ENCODE data around the gene OSBPL10.
A peak's percentile ranks its signal among the peaks of the same experiment; 100 is the strongest.
"Not testable (repeated sequence)": the region's sequence is repeated elsewhere in the genome, so short reads cannot be mapped to it uniquely, and the experiment has no call there.

OSBPL10 gene
- 0.17 to 0.58 (median 0.17) reads per million in 3 donors for total RNA-seq

GRCh38 chr3:31981206-31982181, at the start of gene OSBPL10, which contains the start of gene ZNF860:
TSS of gene OSBPL10 (minus strand) at chr3:31981262. CDS start at chr3:31981179, 83 bp downstream.
TSS of gene ZNF860 (plus strand) at chr3:31981750. CDS start at chr3:31989080, 7,330 bp downstream.
- Histone ChIP-seq H3K9me3 (ENCODE audit: control insufficient read depth, low read length) (no peaks in the 10 kb centered on the region), H3K4me1 (ENCODE audit: control insufficient read depth, insufficient read depth, low read length, poor library complexity, severe bottlenecking) (peaks cover 6% of the 10 kb centered on the region), H3K27me3 (replicated peaks; ENCODE audit: control insufficient read depth, insufficient read depth, low read length, poor library complexity, severe bottlenecking) (peaks cover 19% of the 10 kb centered on the region), H3K36me3 (ENCODE audit: control insufficient read depth, insufficient read depth, low read length) (no peaks in the 10 kb centered on the region), H3K27ac (ENCODE audit: insufficient read depth, low read length, poor library complexity, severe bottlenecking) (no peak within 1 kb of the TSS), H3K4me3 (ENCODE audit: insufficient read depth, low read depth, low read length, poor library complexity, severe bottlenecking) (peak within 1 kb of the TSS; percentile 69)
- DNase-seq: no peak

- Histone ChIP-seq H3K4me3 (ENCODE audit: insufficient read depth, low read depth, low read length, poor library complexity, severe bottlenecking) (no peak overlapping the region), H3K27ac (ENCODE audit: insufficient read depth, low read length, poor library complexity, severe bottlenecking) (no peak overlapping the region), H3K9me3 (ENCODE audit: control insufficient read depth, low read length) (no peaks in the 10 kb centered on the region), H3K4me1 (ENCODE audit: control insufficient read depth, insufficient read depth, low read length, poor library complexity, severe bottlenecking) (no peaks in the 10 kb centered on the region), H3K36me3 (ENCODE audit: control insufficient read depth, insufficient read depth, low read length) (no peaks in the 10 kb centered on the region), H3K27me3 (replicated peaks; ENCODE audit: control insufficient read depth, insufficient read depth, low read length, poor library complexity, severe bottlenecking) (no peaks in the 10 kb centered on the region)
- no peak for DNase-seq
These were observed 45.5 kb upstream of the OSBPL10 start for GRCh38 chr3:32026593-32026992.

GRCh38 chr3:32022947-32023346, 41.9 kb upstream of the OSBPL10 start:
- Histone ChIP-seq H3K9me3 (ENCODE audit: control insufficient read depth, low read length) (no peaks in the 10 kb centered on the region), H3K4me3 (ENCODE audit: insufficient read depth, low read depth, low read length, poor library complexity, severe bottlenecking) (no peak overlapping the region), H3K4me1 (ENCODE audit: control insufficient read depth, insufficient read depth, low read length, poor library complexity, severe bottlenecking) (no peaks in the 10 kb centered on the region), H3K27me3 (replicated peaks; ENCODE audit: control insufficient read depth, insufficient read depth, low read length, poor library complexity, severe bottlenecking) (no peaks in the 10 kb centered on the region), H3K27ac (ENCODE audit: insufficient read depth, low read length, poor library complexity, severe bottlenecking) (no peak overlapping the region), H3K36me3 (ENCODE audit: control insufficient read depth, insufficient read depth, low read length) (no peaks in the 10 kb centered on the region)
- DNase-seq: no peak

- H3K27me3 ChIP-seq (replicated peaks; ENCODE audit: control insufficient read depth, insufficient read depth, low read length, poor library complexity, severe bottlenecking): no peaks in the 10 kb centered on the region
- H3K9me3 ChIP-seq (ENCODE audit: control insufficient read depth, low read length): no peaks in the 10 kb centered on the region
- no peak for DNase-seq
- no peaks in the 10 kb centered on the region for H3K36me3 ChIP-seq (ENCODE audit: control insufficient read depth, insufficient read depth, low read length)
- no peaks in the 10 kb centered on the region for H3K4me1 ChIP-seq (ENCODE audit: control insufficient read depth, insufficient read depth, low read length, poor library complexity, severe bottlenecking)
- H3K27ac ChIP-seq (ENCODE audit: insufficient read depth, low read length, poor library complexity, severe bottlenecking): no peak overlapping the region
- H3K4me3 ChIP-seq (ENCODE audit: insufficient read depth, low read depth, low read length, poor library complexity, severe bottlenecking): no peak overlapping the region
These were observed 40.7 kb upstream of the OSBPL10 start for GRCh38 chr3:32021748-32022147.

GRCh38 chr3:32021155-32021554, 40.1 kb upstream of the OSBPL10 start:
- no peaks in the 10 kb centered on the region for H3K4me1 ChIP-seq (ENCODE audit: control insufficient read depth, insufficient read depth, low read length, poor library complexity, severe bottlenecking)
- H3K27ac ChIP-seq (ENCODE audit: insufficient read depth, low read length, poor library complexity, severe bottlenecking): no peak overlapping the region
- no peak overlapping the region for H3K4me3 ChIP-seq (ENCODE audit: insufficient read depth, low read depth, low read length, poor library complexity, severe bottlenecking)
- DNase-seq: no peak
- H3K27me3 ChIP-seq (replicated peaks; ENCODE audit: control insufficient read depth, insufficient read depth, low read length, poor library complexity, severe bottlenecking): no peaks in the 10 kb centered on the region
- no peaks in the 10 kb centered on the region for H3K36me3 ChIP-seq (ENCODE audit: control insufficient read depth, insufficient read depth, low read length)
- no peaks in the 10 kb centered on the region for H3K9me3 ChIP-seq (ENCODE audit: control insufficient read depth, low read length)

GRCh38 chr3:32018757-32019564, 37.9 kb upstream of the OSBPL10 start:
- no peak for DNase-seq
- H3K27me3 ChIP-seq (replicated peaks; ENCODE audit: control insufficient read depth, insufficient read depth, low read length, poor library complexity, severe bottlenecking): no peaks in the 10 kb centered on the region
- H3K4me1 ChIP-seq (ENCODE audit: control insufficient read depth, insufficient read depth, low read length, poor library complexity, severe bottlenecking): no peaks in the 10 kb centered on the region
- H3K27ac ChIP-seq (ENCODE audit: insufficient read depth, low read length, poor library complexity, severe bottlenecking): no peak overlapping the region
- H3K4me3 ChIP-seq (ENCODE audit: insufficient read depth, low read depth, low read length, poor library complexity, severe bottlenecking): no peak overlapping the region
- H3K9me3 ChIP-seq (ENCODE audit: control insufficient read depth, low read length): no peaks in the 10 kb centered on the region
- no peaks in the 10 kb centered on the region for H3K36me3 ChIP-seq (ENCODE audit: control insufficient read depth, insufficient read depth, low read length)

GRCh38 chr3:32017286-32017685, 36.2 kb upstream of the OSBPL10 start:
- no peaks in the 10 kb centered on the region for H3K27me3 ChIP-seq (replicated peaks; ENCODE audit: control insufficient read depth, insufficient read depth, low read length, poor library complexity, severe bottlenecking)
- DNase-seq: no peak
- no peaks in the 10 kb centered on the region for H3K9me3 ChIP-seq (ENCODE audit: control insufficient read depth, low read length)
- no peak overlapping the region for H3K4me3 ChIP-seq (ENCODE audit: insufficient read depth, low read depth, low read length, poor library complexity, severe bottlenecking)
- H3K4me1 ChIP-seq (ENCODE audit: control insufficient read depth, insufficient read depth, low read length, poor library complexity, severe bottlenecking): no peaks in the 10 kb centered on the region
- H3K36me3 ChIP-seq (ENCODE audit: control insufficient read depth, insufficient read depth, low read length): no peaks in the 10 kb centered on the region
- H3K27ac ChIP-seq (ENCODE audit: insufficient read depth, low read length, poor library complexity, severe bottlenecking): no peak overlapping the region

GRCh38 chr3:32015638-32016037, 34.6 kb upstream of the OSBPL10 start:
- H3K4me1 ChIP-seq (ENCODE audit: control insufficient read depth, insufficient read depth, low read length, poor library complexity, severe bottlenecking); H3K4me3 ChIP-seq (ENCODE audit: insufficient read depth, low read depth, low read length, poor library complexity, severe bottlenecking); H3K9me3 ChIP-seq (ENCODE audit: control insufficient read depth, low read length); H3K27me3 ChIP-seq (replicated peaks; ENCODE audit: control insufficient read depth, insufficient read depth, low read length, poor library complexity, severe bottlenecking); H3K36me3 ChIP-seq (ENCODE audit: control insufficient read depth, insufficient read depth, low read length); H3K27ac ChIP-seq (ENCODE audit: insufficient read depth, low read length, poor library complexity, severe bottlenecking); DNase-seq: not testable (repeated sequence)

- not testable (repeated sequence) for H3K4me3 ChIP-seq (ENCODE audit: insufficient read depth, low read depth, low read length, poor library complexity, severe bottlenecking); H3K4me1 ChIP-seq (ENCODE audit: control insufficient read depth, insufficient read depth, low read length, poor library complexity, severe bottlenecking); H3K27ac ChIP-seq (ENCODE audit: insufficient read depth, low read length, poor library complexity, severe bottlenecking); H3K36me3 ChIP-seq (ENCODE audit: control insufficient read depth, insufficient read depth, low read length); H3K27me3 ChIP-seq (replicated peaks; ENCODE audit: control insufficient read depth, insufficient read depth, low read length, poor library complexity, severe bottlenecking); DNase-seq; H3K9me3 ChIP-seq (ENCODE audit: control insufficient read depth, low read length)
These were observed 29.6 kb upstream of the OSBPL10 start for GRCh38 chr3:32010699-32011098.

- H3K27me3 ChIP-seq (replicated peaks; ENCODE audit: control insufficient read depth, insufficient read depth, low read length, poor library complexity, severe bottlenecking): no peaks in the 10 kb centered on the region
- H3K4me3 ChIP-seq (ENCODE audit: insufficient read depth, low read depth, low read length, poor library complexity, severe bottlenecking): no peak overlapping the region
- H3K4me1 ChIP-seq (ENCODE audit: control insufficient read depth, insufficient read depth, low read length, poor library complexity, severe bottlenecking): no peaks in the 10 kb centered on the region
- no peak for DNase-seq
- H3K36me3 ChIP-seq (ENCODE audit: control insufficient read depth, insufficient read depth, low read length): no peaks in the 10 kb centered on the region
- no peaks in the 10 kb centered on the region for H3K9me3 ChIP-seq (ENCODE audit: control insufficient read depth, low read length)
- no peak overlapping the region for H3K27ac ChIP-seq (ENCODE audit: insufficient read depth, low read length, poor library complexity, severe bottlenecking)
These were observed 28.9 kb upstream of the OSBPL10 start for GRCh38 chr3:32009957-32010356.
